ENCODE results near the gene B3GNT4. TPM values are rescaled to one million over a fixed set of nuclear protein-coding genes. Genes with fewer than 3 reads are reported as not detected.

B3GNT4 gene
- not detected in 2 replicates for total RNA-seq

GRCh38 chr12:122203301-122204166 is at the start of gene B3GNT4:
TSS of gene B3GNT4 (plus strand) at chr12:122203709. CDS start at chr12:122204619, 910 bp downstream.

GRCh38 chr12:122174155-122174845 is 29.2 kb upstream of the B3GNT4 start, which contains the start of gene IL31:
TSS of gene IL31 (minus strand) at chr12:122174221. CDS start at chr12:122174172, 49 bp downstream.

GRCh38 chr12:122182887-122183587 is 20.5 kb upstream of the B3GNT4 start, which contains the start of gene LRRC43:
TSS of gene LRRC43 (plus strand) at chr12:122183123. CDS start at chr12:122183145, 22 bp downstream.

GRCh38 chr12:122225683-122226365 is 22.3 kb downstream of the B3GNT4 start, which contains the start of gene DIABLO:
TSS of gene DIABLO (minus strand) at chr12:122226052. CDS start at chr12:122226014, 38 bp downstream.

Other genes with a start within 250 kb of the B3GNT4 start
- gene BCL7A, start 181.8 kb upstream of the B3GNT4 start, total RNA-seq, result 0.29 and 1.9 TPM in 2 replicates
- gene MLXIP, start 125.0 kb upstream of the B3GNT4 start, total RNA-seq, result 13.3 and 17.7 TPM in 2 replicates
- not detected in 2 replicates for gene IL31, start 29.5 kb upstream of the B3GNT4 start, total RNA-seq
- gene LRRC43, start 20.6 kb upstream of the B3GNT4 start, total RNA-seq, result 8.3 and 11.5 TPM in 2 replicates
- 61.1 and 70.1 TPM in 2 replicates for gene DIABLO, start 22.3 kb downstream of the B3GNT4 start, total RNA-seq
- 18.7 and 26.4 TPM in 2 replicates for gene VPS33A, start 62.8 kb downstream of the B3GNT4 start, total RNA-seq
- 20.2 and 43.2 TPM in 2 replicates for gene CLIP1, start 219.0 kb downstream of the B3GNT4 start, total RNA-seq

Measured in myometrial cell (primary cell).